HG03342 (cell line): ENCODE measurements around the gene TGFBR3.

ENCODE experiments used
- ATAC-seq: cut with Tn5 transposase; IDR thresholded peaks from one replicate; pipeline ENCODE4 v1.9.1; 2021; ENCODE audit warnings: mild to moderate bottlenecking, moderate library complexity; ENCODE audit not compliant: unreplicated experiment

TGFBR3 gene

GRCh38 chr1:91718877-91719276 lies 167.1 kb downstream of the TGFBR3 start:
- no peak for ATAC-seq

GRCh38 chr1:91718368-91718767 lies 167.6 kb downstream of the TGFBR3 start:
- ATAC-seq, result no peak

DNA sequence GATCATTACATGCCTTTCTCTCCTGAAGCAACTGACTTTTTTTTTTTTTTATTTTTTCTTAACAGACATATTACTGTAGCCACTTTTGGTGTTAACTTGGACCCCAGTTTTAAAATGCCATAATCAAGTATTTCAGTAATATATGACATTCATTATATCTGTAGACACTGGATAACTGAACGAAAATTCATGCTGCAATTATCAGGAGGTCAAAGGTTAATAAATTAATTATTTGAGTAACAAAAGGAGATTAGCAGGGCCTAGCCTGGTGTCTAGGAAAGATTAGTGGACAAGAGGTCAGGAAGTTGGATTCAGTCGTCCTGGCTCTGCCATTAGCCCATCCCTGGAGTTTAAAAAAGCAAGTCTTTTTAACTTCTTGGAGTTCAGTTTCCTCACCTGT lies 168.1 kb downstream of the TGFBR3 start:
- ATAC-seq, result no peak

DNA sequence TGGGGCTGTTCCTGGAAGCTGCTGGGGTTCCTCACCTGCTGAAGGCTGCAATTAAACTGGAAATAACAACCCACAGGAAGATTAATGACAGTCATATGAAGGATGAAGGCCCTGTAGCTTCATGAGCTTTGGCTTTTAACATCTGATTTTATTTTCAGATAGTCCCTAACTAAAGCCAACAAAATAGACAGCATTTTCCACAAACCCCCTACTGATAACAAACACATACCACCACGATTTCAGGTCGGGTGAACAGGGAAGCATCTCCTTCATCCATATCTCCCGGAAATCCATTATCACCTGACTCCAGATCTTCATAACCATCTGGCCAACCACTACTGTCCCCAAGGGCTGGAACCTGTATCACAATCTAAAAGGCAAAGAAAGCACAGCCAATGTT lies 169.6 kb downstream of the TGFBR3 start:
- no peak for ATAC-seq

DNA sequence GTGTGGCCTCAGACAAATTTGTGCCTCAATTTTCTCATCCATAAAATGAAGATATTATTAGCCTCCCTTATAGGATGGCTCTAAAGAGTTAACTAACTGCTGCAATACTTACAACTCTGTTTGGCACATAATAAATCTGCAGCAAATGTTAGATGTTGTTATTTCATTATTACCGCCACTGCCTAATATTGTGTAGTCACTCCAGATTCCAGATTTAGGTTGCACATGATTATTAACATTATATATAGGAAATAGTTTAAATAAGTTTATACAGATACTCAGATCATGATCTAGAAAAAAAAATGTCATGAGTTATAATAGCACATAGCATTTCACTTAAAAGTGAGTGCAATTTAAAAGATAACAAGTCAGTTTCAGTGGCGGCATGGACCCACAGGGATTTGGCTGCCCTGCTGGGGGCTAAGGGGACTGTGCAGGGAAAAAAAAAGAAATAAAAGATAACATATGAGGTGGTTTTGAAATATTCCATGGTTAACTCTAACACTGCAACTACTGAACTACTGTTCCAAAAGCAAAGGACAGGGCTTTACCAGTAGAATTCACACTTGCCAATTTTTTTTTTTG lies 170.4 kb downstream of the TGFBR3 start:
- ATAC-seq, result no peak

- no peak for ATAC-seq
Observed at GRCh38 chr1:91714867-91715381, 171.0 kb downstream of the TGFBR3 start.

DNA sequence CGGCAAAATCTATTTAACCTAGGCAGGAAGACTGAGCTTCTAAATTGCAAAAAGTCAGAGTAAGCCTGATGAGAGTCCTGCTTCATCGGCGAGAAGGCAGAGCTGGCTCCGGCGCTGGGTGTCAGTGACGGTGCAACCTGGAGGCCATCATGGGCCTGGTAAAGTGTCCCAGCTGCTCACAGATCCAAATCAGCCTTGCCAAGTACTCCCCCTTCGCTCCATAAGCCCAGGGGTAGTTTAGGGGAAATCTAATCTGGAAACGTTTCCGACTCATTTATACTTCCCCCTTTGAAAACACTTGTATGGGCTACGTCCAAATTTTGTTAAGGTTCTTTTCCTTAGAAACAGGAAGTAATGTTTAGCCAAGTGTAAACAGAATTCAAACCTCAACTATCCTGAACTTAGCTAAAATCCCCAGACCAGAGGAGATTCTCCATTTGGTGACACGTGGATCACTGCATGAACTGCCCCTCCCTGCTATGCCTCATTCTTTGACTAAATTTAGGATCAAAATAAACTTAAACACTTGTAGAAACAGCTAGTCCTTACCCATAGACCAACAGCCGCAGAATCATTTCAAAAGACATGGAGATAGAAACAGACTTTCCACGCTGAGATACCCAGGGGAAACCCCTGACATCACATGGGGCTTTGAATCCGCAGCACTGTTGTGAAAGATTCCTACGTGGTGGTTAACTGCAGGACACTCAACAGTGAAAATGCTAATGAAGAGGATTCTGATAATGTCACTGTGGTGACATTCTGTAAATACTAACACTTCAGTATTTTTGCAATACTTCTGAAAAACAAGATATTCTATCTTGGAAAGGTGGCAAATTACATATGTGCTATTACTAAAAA lies 172.7 kb downstream of the TGFBR3 start:
- peak; percentile 80 for ATAC-seq

DNA sequence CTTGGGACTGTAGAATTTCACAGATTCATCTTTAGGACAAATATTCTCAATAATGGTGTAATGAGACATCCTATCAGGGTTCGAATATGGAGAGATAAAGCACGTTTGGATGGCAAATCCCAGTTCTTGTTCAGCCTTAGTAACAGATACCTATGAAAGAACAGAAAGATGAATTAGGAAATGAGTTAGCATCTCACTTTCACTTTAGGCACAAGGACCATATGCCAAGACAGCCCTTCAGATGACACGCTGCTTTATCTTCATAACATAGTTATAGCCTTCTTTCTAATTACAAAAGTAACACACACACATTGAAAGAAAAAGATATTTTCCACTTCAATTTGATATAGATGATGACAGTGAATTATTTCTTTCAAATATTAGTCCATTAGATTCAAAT lies 173.6 kb downstream of the TGFBR3 start:
- peak; percentile 33 for ATAC-seq

- no peak for ATAC-seq
Observed at GRCh38 chr1:91711504-91712247, 174.3 kb downstream of the TGFBR3 start.

DNA sequence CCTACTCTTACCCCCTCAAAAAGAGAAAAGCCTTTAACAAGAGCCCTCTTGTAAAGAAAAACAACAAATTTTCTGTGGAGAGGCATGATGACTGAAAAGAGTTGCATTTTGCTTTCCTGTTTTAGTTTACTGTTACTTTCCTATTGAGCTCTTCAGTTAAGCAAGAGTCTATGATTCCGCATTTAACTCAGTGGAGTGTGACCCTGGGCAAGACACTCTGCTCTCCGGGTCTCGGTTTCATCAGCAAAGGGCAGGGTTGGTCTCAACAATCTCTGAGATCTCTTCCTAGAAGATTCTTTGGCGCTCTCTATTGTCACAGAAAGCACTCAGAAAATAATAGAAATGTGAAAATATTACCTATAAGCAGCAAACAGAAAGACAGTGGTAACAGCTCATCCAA lies 175.7 kb downstream of the TGFBR3 start:
- ATAC-seq, result no peak

- ATAC-seq, result no peak
Observed at GRCh38 chr1:91708691-91709090, 177.3 kb downstream of the TGFBR3 start.

DNA sequence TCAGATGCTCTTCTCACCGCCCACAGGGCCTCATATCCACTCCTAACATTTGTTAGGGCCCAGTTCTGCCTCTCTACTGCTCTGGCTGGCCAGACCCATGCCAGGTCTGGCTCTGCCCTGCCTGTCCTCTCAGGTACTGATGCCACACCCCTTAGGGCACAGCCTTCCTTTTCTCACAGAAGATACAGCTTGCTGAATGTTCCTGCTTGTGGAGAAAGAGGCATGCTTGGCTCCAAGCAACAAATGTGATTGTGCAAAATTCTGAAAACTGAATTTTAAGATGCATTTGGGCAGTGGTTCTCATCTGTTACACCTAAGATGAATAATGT lies 178.1 kb downstream of the TGFBR3 start:
- ATAC-seq, result no peak

- ATAC-seq, result no peak
Observed at GRCh38 chr1:91707114-91707889, 178.6 kb downstream of the TGFBR3 start.

GRCh38 chr1:91706140-91706957 lies 179.6 kb downstream of the TGFBR3 start:
- no peak for ATAC-seq

- no peak for ATAC-seq
Observed at GRCh38 chr1:91704746-91705145, 181.2 kb downstream of the TGFBR3 start.

GRCh38 chr1:91703095-91703494 lies 182.9 kb downstream of the TGFBR3 start:
- ATAC-seq, result no peak

- ATAC-seq, result no peak
Observed at GRCh38 chr1:91701472-91701869, 184.5 kb downstream of the TGFBR3 start.

GRCh38 chr1:91700771-91701471 lies 185.0 kb downstream of the TGFBR3 start:
- ATAC-seq, result no peak

- ATAC-seq, result no peak
Observed at GRCh38 chr1:91700332-91700731, 185.6 kb downstream of the TGFBR3 start.
